GM19455 (cell line): Measurements from ENCODE around the gene UNC79.

Experiments
- ATAC-seq: cut with Tn5 transposase; IDR thresholded peaks from one replicate; pipeline ENCODE4 v1.9.1; 2021; ENCODE audit not compliant: unreplicated experiment

UNC79 gene

GRCh38 chr14:93655078-93655750, 224.5 kb downstream of the UNC79 start:
- no peak for ATAC-seq

GRCh38 chr14:93657875-93658274, 227.1 kb downstream of the UNC79 start:
- no peak for ATAC-seq

GRCh38 chr14:93663317-93663716, 232.6 kb downstream of the UNC79 start:
- ATAC-seq = no peak

GRCh38 chr14:93665169-93665568, 234.4 kb downstream of the UNC79 start:
- ATAC-seq = no peak

- no peak for ATAC-seq
Observed at GRCh38 chr14:93669632-93670031, 238.9 kb downstream of the UNC79 start.

- no peak for ATAC-seq
Observed at GRCh38 chr14:93674343-93674742, 243.6 kb downstream of the UNC79 start.

- ATAC-seq = no peak
Observed at GRCh38 chr14:93675651-93676050, 244.9 kb downstream of the UNC79 start.

- no peak for ATAC-seq
Observed at GRCh38 chr14:93676416-93676958, 245.7 kb downstream of the UNC79 start.

GRCh38 chr14:93682459-93682858, 251.7 kb downstream of the UNC79 start:
- no peak for ATAC-seq

GRCh38 chr14:93683226-93683625, 252.5 kb downstream of the UNC79 start:
- no peak for ATAC-seq

GRCh38 chr14:93685121-93685895, 254.6 kb downstream of the UNC79 start:
- no peak for ATAC-seq

- no peak for ATAC-seq
Observed at GRCh38 chr14:93686268-93686667, 255.5 kb downstream of the UNC79 start.

- no peak for ATAC-seq
Observed at GRCh38 chr14:93688239-93688666, 257.5 kb downstream of the UNC79 start.

GRCh38 chr14:93688820-93689219, 258.1 kb downstream of the UNC79 start:
- ATAC-seq = no peak

- no peak for ATAC-seq
Observed at GRCh38 chr14:93690146-93690545, 259.4 kb downstream of the UNC79 start.

- no peak for ATAC-seq
Observed at GRCh38 chr14:93691042-93691780, 260.5 kb downstream of the UNC79 start.

GRCh38 chr14:93693914-93694313, 263.2 kb downstream of the UNC79 start:
- ATAC-seq = no peak

- ATAC-seq = no peak
Observed at GRCh38 chr14:93700928-93701327, 270.2 kb downstream of the UNC79 start.

GRCh38 chr14:93701562-93701961, 270.8 kb downstream of the UNC79 start:
- ATAC-seq = no peak

- ATAC-seq = no peak
Observed at GRCh38 chr14:93702946-93703345, 272.2 kb downstream of the UNC79 start.

GRCh38 chr14:93703941-93704340, 273.2 kb downstream of the UNC79 start:
- ATAC-seq = no peak
